DMS 273 treated with DMSO at 0.1 percent for 48 hours (cell line): ENCODE data around the gene SULF2.
A peak's percentile ranks its signal among the peaks of the same experiment; 100 is the strongest.

Source experiments
- DNase-seq: peaks from one replicate; lab custom pipeline; 2025; lab: John Stamatoyannopoulos, UW

Gene SULF2

GRCh38 chr20:47735412-47736400 is 49.6 kb downstream of the SULF2 start:
- DNase-seq, result no peak

- DNase-seq, result no peak
Measured at GRCh38 chr20:47734870-47735269, 50.4 kb downstream of the SULF2 start.

GRCh38 chr20:47733892-47734291 is 51.4 kb downstream of the SULF2 start:
- DNase-seq, result no peak

GRCh38 chr20:47730744-47731143 is 54.5 kb downstream of the SULF2 start:
- no peak for DNase-seq

GRCh38 chr20:47729472-47729871 is 55.8 kb downstream of the SULF2 start:
- no peak for DNase-seq

- DNase-seq, result no peak
Measured at GRCh38 chr20:47727909-47728361, 57.3 kb downstream of the SULF2 start.

- no peak for DNase-seq
Measured at GRCh38 chr20:47727170-47727880, 58.0 kb downstream of the SULF2 start.

- no peak for DNase-seq
Measured at GRCh38 chr20:47726632-47727031, 58.6 kb downstream of the SULF2 start.

GRCh38 chr20:47725248-47725973 is 59.9 kb downstream of the SULF2 start:
- DNase-seq, result peak; percentile 72

GRCh38 chr20:47724910-47725247 is 60.4 kb downstream of the SULF2 start:
- DNase-seq, result no peak

GRCh38 chr20:47724396-47724795 is 60.9 kb downstream of the SULF2 start:
- DNase-seq, result no peak

GRCh38 chr20:47723322-47723721 is 62.0 kb downstream of the SULF2 start:
- no peak for DNase-seq

GRCh38 chr20:47720636-47721427 is 64.4 kb downstream of the SULF2 start:
- DNase-seq, result no peak

GRCh38 chr20:47719625-47720024 is 65.7 kb downstream of the SULF2 start:
- DNase-seq, result no peak

- DNase-seq, result no peak
Measured at GRCh38 chr20:47719211-47719610, 66.1 kb downstream of the SULF2 start.

- no peak for DNase-seq
Measured at GRCh38 chr20:47718398-47718797, 66.9 kb downstream of the SULF2 start.

GRCh38 chr20:47717421-47717820 is 67.9 kb downstream of the SULF2 start:
- DNase-seq, result no peak

GRCh38 chr20:47713878-47714450 is 71.3 kb downstream of the SULF2 start:
- no peak for DNase-seq

- DNase-seq, result no peak
Measured at GRCh38 chr20:47713163-47713562, 72.1 kb downstream of the SULF2 start.

- no peak for DNase-seq
Measured at GRCh38 chr20:47711046-47711752, 74.1 kb downstream of the SULF2 start.

- no peak for DNase-seq
Measured at GRCh38 chr20:47710665-47711045, 74.6 kb downstream of the SULF2 start.
